ENCODE measurements around the gene HOXA9.

DNA sequence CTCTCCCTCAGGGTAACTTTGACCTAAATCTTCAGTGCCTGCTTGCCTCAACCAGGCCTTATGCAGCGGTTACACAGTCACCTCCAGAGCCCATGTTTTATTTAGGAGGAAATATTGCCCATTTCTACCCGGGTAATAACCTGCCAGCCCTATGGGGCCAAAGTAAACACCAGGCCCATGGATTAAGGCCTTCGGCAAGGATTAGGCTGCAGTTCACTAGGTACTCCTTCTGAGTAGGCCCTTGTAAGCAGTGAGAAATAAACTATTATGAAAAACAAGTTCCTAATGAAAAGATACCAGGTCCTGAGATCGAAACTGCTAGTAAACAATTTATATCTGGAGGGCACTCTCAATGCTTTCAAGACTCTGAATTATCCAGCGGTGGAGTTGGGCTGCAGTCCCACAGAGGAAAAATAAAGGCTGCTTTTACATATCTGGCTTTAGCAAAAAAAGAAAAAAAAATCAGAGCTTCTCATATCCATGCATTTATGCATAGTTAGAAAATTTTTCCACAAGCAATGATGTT lies 12.5 kb upstream of the HOXA9 start:
- TF ChIP-seq, protein P1, sequence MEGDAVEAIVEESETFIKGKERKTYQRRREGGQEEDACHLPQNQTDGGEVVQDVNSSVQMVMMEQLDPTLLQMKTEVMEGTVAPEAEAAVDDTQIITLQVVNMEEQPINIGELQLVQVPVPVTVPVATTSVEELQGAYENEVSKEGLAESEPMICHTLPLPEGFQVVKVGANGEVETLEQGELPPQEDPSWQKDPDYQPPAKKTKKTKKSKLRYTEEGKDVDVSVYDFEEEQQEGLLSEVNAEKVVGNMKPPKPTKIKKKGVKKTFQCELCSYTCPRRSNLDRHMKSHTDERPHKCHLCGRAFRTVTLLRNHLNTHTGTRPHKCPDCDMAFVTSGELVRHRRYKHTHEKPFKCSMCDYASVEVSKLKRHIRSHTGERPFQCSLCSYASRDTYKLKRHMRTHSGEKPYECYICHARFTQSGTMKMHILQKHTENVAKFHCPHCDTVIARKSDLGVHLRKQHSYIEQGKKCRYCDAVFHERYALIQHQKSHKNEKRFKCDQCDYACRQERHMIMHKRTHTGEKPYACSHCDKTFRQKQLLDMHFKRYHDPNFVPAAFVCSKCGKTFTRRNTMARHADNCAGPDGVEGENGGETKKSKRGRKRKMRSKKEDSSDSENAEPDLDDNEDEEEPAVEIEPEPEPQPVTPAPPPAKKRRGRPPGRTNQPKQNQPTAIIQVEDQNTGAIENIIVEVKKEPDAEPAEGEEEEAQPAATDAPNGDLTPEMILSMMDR (tag by site-specific recombination; IDR thresholded peaks at IDR 0.05) = no peak
- TF ChIP-seq, protein P2, sequence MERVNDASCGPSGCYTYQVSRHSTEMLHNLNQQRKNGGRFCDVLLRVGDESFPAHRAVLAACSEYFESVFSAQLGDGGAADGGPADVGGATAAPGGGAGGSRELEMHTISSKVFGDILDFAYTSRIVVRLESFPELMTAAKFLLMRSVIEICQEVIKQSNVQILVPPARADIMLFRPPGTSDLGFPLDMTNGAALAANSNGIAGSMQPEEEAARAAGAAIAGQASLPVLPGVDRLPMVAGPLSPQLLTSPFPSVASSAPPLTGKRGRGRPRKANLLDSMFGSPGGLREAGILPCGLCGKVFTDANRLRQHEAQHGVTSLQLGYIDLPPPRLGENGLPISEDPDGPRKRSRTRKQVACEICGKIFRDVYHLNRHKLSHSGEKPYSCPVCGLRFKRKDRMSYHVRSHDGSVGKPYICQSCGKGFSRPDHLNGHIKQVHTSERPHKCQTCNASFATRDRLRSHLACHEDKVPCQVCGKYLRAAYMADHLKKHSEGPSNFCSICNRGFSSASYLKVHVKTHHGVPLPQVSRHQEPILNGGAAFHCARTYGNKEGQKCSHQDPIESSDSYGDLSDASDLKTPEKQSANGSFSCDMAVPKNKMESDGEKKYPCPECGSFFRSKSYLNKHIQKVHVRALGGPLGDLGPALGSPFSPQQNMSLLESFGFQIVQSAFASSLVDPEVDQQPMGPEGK (tag by site-specific recombination; IDR thresholded peaks at IDR 0.05) = no peak
- TF ChIP-seq, protein P3, sequence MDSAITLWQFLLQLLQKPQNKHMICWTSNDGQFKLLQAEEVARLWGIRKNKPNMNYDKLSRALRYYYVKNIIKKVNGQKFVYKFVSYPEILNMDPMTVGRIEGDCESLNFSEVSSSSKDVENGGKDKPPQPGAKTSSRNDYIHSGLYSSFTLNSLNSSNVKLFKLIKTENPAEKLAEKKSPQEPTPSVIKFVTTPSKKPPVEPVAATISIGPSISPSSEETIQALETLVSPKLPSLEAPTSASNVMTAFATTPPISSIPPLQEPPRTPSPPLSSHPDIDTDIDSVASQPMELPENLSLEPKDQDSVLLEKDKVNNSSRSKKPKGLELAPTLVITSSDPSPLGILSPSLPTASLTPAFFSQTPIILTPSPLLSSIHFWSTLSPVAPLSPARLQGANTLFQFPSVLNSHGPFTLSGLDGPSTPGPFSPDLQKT (IDR thresholded peaks at IDR 0.05; ENCODE audit: borderline replicate concordance, low read depth, low read length) = no peak
- no peak for TF ChIP-seq RBAK (tag by site-specific recombination; IDR thresholded peaks at IDR 0.05)
